Chondrocyte (in vitro differentiated cells): Measurements from ENCODE around the gene ARHGEF40. TPM values are rescaled to one million over a fixed set of nuclear protein-coding genes. Genes with fewer than 3 reads are reported as not detected.
A peak's percentile ranks its signal among the peaks of the same experiment; 100 is the strongest.

Experiments used
- DNase-seq: peaks from one replicate; pipeline ENCODE4 v3.0.0; 2021; ENCODE audit warnings: mixed read lengths, low spot score
- H3K27ac Mint-ChIP-seq: one replicate; pipeline ENCODE4 v1.8.0; 2021; ENCODE audit warnings: mild to moderate bottlenecking, moderate library complexity, mixed read lengths; ENCODE audit not compliant: unreplicated experiment
- H3K27me3 Mint-ChIP-seq: 2 replicates; pipeline ENCODE4 v1.8.0; 2021; ENCODE audit warnings: low read depth, mixed read lengths
- H3K36me3 Mint-ChIP-seq: 2 replicates; pipeline ENCODE4 v1.8.0; 2021; ENCODE audit warnings: low read depth, mixed read lengths
- H3K4me1 Mint-ChIP-seq: 2 replicates; pipeline ENCODE4 v1.8.0; 2021; ENCODE audit warnings: low read depth, mild to moderate bottlenecking, mixed read lengths
- H3K4me3 Mint-ChIP-seq: one replicate; pipeline ENCODE4 v1.8.0; 2021; ENCODE audit warnings: mild to moderate bottlenecking, moderate library complexity, mixed read lengths; ENCODE audit not compliant: unreplicated experiment
- H3K9me3 Mint-ChIP-seq: 2 replicates; pipeline ENCODE4 v1.8.0; 2021; ENCODE audit warnings: low read depth, mixed read lengths
- CTCF ChIP-seq: fragments of 200-600 bp; sonication (generic); IDR thresholded peaks from 2 replicates; pipeline ENCODE4 v1.5.0; 2021; ENCODE audit warnings: antibody characterized with exemption, mild to moderate bottlenecking, moderate library complexity
- total RNA-seq: library from RNA; stranded (reverse); gene quantifications from 3 replicates; pipeline ENCODE4 v1.2.1, GENCODE V29; 2021

ARHGEF40 gene
- total RNA-seq, 1 donor from 2014 or later = 90.4 TPM

- H3K36me3 Mint-ChIP-seq = no peaks in the 10 kb centered on the region
- no peak for DNase-seq
- H3K27me3 Mint-ChIP-seq = no peaks in the 10 kb centered on the region
- H3K27ac Mint-ChIP-seq = no peak overlapping the region
- H3K4me1 Mint-ChIP-seq = peaks cover 19% of the 10 kb centered on the region
- no peak for TF ChIP-seq CTCF
- no peak overlapping the region for H3K4me3 Mint-ChIP-seq
- no peaks in the 10 kb centered on the region for H3K9me3 Mint-ChIP-seq
Measured at GRCh38 chr14:21054768-21055145, 15.3 kb upstream of the ARHGEF40 start.

- Mint-ChIP-seq H3K27me3 (no peaks in the 10 kb centered on the region), H3K4me1 (peaks cover 24% of the 10 kb centered on the region)
Measured at GRCh38 chr14:21055432-21056117, 14.5 kb upstream of the ARHGEF40 start.

GRCh38 chr14:21056520-21057163 is 13.5 kb upstream of the ARHGEF40 start:
- no peaks in the 10 kb centered on the region for H3K27me3 Mint-ChIP-seq

More at GRCh38 chr14:21055432-21056117, 14.5 kb upstream of the ARHGEF40 start:
- TF ChIP-seq CTCF = no peak
- Mint-ChIP-seq H3K27ac (no peak overlapping the region), H3K36me3 (no peaks in the 10 kb centered on the region), H3K9me3 (no peaks in the 10 kb centered on the region), H3K4me3 (no peak overlapping the region)
- DNase-seq = no peak

GRCh38 chr14:21057803-21058675 is 12.1 kb upstream of the ARHGEF40 start, which contains the start of gene RNASE8:
RNASE8 (plus strand) TSS chr14:21057822; CDS start chr14:21057893, 71 bp downstream.
- H3K4me3 Mint-ChIP-seq = no peak within 1 kb of the TSS
- H3K4me1 Mint-ChIP-seq = peaks cover 35% of the 10 kb centered on the region
- H3K36me3 Mint-ChIP-seq = no peaks in the 10 kb centered on the region
- DNase-seq = no peak
- peak within 1 kb of the TSS; percentile 20 for H3K27ac Mint-ChIP-seq
- no peaks in the 10 kb centered on the region for H3K9me3 Mint-ChIP-seq
- no peak for TF ChIP-seq CTCF
- no peaks in the 10 kb centered on the region for H3K27me3 Mint-ChIP-seq

More at GRCh38 chr14:21056520-21057163, 13.5 kb upstream of the ARHGEF40 start:
- no peaks in the 10 kb centered on the region for H3K9me3 Mint-ChIP-seq
- H3K36me3 Mint-ChIP-seq = no peaks in the 10 kb centered on the region
- H3K27ac Mint-ChIP-seq = no peak overlapping the region
- H3K4me3 Mint-ChIP-seq = no peak overlapping the region
- no peak for TF ChIP-seq CTCF
- H3K4me1 Mint-ChIP-seq = peaks cover 25% of the 10 kb centered on the region
- no peak for DNase-seq

GRCh38 chr14:21058903-21059302 is 11.2 kb upstream of the ARHGEF40 start:
- Mint-ChIP-seq H3K27ac (no peak overlapping the region), H3K27me3 (no peaks in the 10 kb centered on the region), H3K4me3 (no peak overlapping the region), H3K36me3 (no peaks in the 10 kb centered on the region), H3K9me3 (no peaks in the 10 kb centered on the region), H3K4me1 (peaks cover 44% of the 10 kb centered on the region)
- DNase-seq = no peak
- TF ChIP-seq CTCF = no peak
